CD4-positive, alpha-beta T cell treated with Interleukin-17A for 1 hour (primary cell): ENCODE results near the gene ODAPH.
"Not testable (repeated sequence)": the region's sequence is repeated elsewhere in the genome, so short reads cannot be mapped to it uniquely, and the experiment has no call there.

Experiments used
- DNase-seq: peaks from one replicate; pipeline ENCODE4 v3.0.0-alpha.2; 2020

Gene ODAPH

GRCh38 chr4:75555294-75556164 is at the start of gene ODAPH:
Gene ODAPH, plus strand, starts transcription at chr4:75556066. Its CDS starts 17 bp downstream, at chr4:75556083.
- peak; percentile 3 for DNase-seq

- not testable (repeated sequence) for DNase-seq
Observed at GRCh38 chr4:75509592-75509991, 46.3 kb upstream of the ODAPH start.

- no peak for DNase-seq
Observed at GRCh38 chr4:75511841-75512240, 44.0 kb upstream of the ODAPH start.

GRCh38 chr4:75512386-75513211 is 43.3 kb upstream of the ODAPH start:
- peak; percentile 30 for DNase-seq

GRCh38 chr4:75513526-75514130 is 42.2 kb upstream of the ODAPH start:
- DNase-seq, result no peak

- DNase-seq, result peak; percentile 92
Observed at GRCh38 chr4:75514131-75514948, 41.5 kb upstream of the ODAPH start, which contains the start of the genes RCHY1 and THAP6. Gene RCHY1, minus strand, starts transcription at chr4:75514403. Its CDS starts 117 bp downstream, at chr4:75514286. Gene THAP6, plus strand, starts transcription at chr4:75514473. Its CDS starts 980 bp downstream, at chr4:75515453.

- DNase-seq, result peak; percentile 58
Observed at GRCh38 chr4:75514949-75515612, 40.8 kb upstream of the ODAPH start.

GRCh38 chr4:75516144-75516543 is 39.7 kb upstream of the ODAPH start:
- DNase-seq, result no peak

- DNase-seq, result not testable (repeated sequence)
Observed at GRCh38 chr4:75519452-75519851, 36.4 kb upstream of the ODAPH start.

GRCh38 chr4:75525086-75525485 is 30.8 kb upstream of the ODAPH start:
- DNase-seq, result no peak

GRCh38 chr4:75525910-75526309 is 30.0 kb upstream of the ODAPH start:
- no peak for DNase-seq

- DNase-seq, result no peak
Observed at GRCh38 chr4:75527482-75527881, 28.4 kb upstream of the ODAPH start.

GRCh38 chr4:75530556-75531322 is 25.1 kb upstream of the ODAPH start:
- DNase-seq, result no peak

- DNase-seq, result not testable (repeated sequence)
Observed at GRCh38 chr4:75531536-75532143, 24.2 kb upstream of the ODAPH start.

GRCh38 chr4:75533339-75533887 is 22.5 kb upstream of the ODAPH start:
- not testable (repeated sequence) for DNase-seq

- DNase-seq, result not testable (repeated sequence)
Observed at GRCh38 chr4:75533926-75534325, 21.9 kb upstream of the ODAPH start.

- not testable (repeated sequence) for DNase-seq
Observed at GRCh38 chr4:75537308-75537707, 18.6 kb upstream of the ODAPH start.

- no peak for DNase-seq
Observed at GRCh38 chr4:75542824-75543223, 13.0 kb upstream of the ODAPH start.

GRCh38 chr4:75544220-75544619 is 11.6 kb upstream of the ODAPH start:
- DNase-seq, result not testable (repeated sequence)

- no peak for DNase-seq
Observed at GRCh38 chr4:75544870-75545269, 11.0 kb upstream of the ODAPH start.
